ENCODE results near the gene SHISA9.

SHISA9 gene

DNA sequence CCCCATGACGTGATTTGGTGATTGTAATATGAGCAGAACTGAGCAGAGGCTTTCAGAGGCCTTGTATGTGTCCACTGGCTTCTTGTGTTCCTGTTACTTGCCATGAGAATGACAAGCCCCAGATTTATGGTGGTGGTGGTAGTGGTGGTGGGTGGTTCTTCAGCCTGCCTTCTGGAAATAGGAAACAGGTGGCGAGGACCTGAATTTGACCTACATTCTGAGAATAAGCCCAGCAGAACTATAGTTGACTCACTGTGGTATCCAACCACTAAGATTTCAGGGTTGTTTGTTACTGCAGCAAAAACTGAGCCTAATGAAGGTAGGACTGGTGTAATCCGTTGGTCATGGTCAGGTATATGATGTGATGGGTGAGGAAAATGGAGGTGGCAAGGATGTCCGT, 93.0 kb downstream of the SHISA9 start:
- H3K4me3 ChIP-seq (ENCODE audit: low read depth, low read length), result no peak overlapping the region
- DNase-seq (ENCODE audit: low read depth), result no peak
- TF ChIP-seq POLR2A (IDR thresholded peaks at IDR 0.05; ENCODE audit: extremely low read depth, insufficient read length) (no peak), MYC (IDR thresholded peaks at IDR 0.05; ENCODE audit: low read depth, low read length) (no peak)
- TF ChIP-seq, protein P1, sequence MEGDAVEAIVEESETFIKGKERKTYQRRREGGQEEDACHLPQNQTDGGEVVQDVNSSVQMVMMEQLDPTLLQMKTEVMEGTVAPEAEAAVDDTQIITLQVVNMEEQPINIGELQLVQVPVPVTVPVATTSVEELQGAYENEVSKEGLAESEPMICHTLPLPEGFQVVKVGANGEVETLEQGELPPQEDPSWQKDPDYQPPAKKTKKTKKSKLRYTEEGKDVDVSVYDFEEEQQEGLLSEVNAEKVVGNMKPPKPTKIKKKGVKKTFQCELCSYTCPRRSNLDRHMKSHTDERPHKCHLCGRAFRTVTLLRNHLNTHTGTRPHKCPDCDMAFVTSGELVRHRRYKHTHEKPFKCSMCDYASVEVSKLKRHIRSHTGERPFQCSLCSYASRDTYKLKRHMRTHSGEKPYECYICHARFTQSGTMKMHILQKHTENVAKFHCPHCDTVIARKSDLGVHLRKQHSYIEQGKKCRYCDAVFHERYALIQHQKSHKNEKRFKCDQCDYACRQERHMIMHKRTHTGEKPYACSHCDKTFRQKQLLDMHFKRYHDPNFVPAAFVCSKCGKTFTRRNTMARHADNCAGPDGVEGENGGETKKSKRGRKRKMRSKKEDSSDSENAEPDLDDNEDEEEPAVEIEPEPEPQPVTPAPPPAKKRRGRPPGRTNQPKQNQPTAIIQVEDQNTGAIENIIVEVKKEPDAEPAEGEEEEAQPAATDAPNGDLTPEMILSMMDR (IDR thresholded peaks at IDR 0.05; ENCODE audit: low read depth, low read length), result no peak
- TF ChIP-seq, protein P2, sequence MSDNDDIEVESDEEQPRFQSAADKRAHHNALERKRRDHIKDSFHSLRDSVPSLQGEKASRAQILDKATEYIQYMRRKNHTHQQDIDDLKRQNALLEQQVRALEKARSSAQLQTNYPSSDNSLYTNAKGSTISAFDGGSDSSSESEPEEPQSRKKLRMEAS (IDR thresholded peaks at IDR 0.05; ENCODE audit: low read depth, low read length), result no peak

DNA sequence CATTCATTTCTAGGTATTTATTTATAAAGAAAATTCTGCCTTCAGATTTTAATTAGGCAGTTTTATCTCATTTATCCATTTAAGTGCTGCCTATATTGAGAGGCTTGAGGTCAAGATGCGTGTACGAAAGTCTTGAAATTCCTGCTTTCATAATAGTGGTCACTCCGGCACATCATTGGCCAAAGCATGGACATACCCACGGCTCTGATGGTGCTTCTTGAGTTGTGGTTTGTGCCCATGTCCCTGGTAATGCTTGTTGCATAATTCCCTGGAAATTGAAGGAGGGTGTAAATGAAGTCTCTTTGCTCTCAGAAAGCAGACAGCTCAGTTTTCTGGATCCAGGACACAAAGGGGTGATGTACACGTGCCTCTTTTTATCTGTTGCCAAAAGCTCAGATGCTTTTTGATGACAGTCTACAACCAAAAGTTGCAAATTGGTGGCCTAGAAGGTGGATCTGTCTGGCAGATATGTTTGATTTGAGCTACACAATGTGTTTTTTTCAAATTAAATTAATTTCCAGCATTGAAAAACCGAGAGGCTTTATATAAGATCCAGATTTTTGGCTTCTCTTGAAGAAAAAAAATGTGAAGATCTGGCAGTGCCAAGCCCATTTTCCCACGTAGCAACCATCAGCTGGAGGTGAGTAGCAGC, 94.4 kb downstream of the SHISA9 start:
- TF ChIP-seq, protein P2 (IDR thresholded peaks at IDR 0.05; ENCODE audit: low read depth, low read length), result no peak
- no peak for TF ChIP-seq MYC (IDR thresholded peaks at IDR 0.05; ENCODE audit: low read depth, low read length)
- TF ChIP-seq POLR2A (IDR thresholded peaks at IDR 0.05; ENCODE audit: extremely low read depth, insufficient read length), result no peak
- TF ChIP-seq, protein P1 (IDR thresholded peaks at IDR 0.05; ENCODE audit: low read depth, low read length), result no peak
- H3K4me3 ChIP-seq (ENCODE audit: low read depth, low read length), result no peak overlapping the region
- no peak for DNase-seq (ENCODE audit: low read depth)

DNA sequence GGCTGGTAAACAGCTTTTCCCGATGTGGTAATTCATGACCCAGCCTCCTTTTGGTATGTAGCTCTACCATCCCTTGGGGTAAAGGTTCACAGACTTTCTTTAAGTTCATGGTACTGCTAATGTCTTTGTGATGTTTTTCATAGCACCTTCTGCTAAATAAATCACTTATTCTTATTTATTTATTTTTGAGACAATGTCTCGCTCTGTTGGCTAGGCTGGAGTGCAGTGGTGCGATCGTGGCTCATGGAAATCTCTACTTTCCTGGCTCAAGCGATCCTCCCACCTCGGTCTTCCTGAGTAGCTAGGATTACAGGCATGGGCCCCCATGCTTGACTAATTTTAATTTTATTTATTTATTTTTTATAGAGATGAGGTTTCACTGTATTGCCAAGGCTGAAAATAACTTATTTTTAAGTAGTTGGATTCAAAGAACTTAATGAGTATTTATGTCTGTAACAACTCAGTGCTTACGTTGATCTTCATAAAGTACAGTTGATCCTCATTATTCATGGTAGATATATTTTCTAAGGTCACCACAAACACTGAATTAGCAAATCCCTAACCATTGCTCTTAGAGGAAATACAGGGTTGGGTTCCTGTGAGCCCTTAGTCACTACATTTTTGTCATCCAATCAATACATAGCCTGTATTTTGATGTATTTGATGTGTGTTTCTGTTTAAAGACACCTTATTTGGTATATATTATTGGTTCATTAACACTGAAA, 97.1 kb downstream of the SHISA9 start:
- no peak for DNase-seq (ENCODE audit: low read depth)
- TF ChIP-seq POLR2A (IDR thresholded peaks at IDR 0.05; ENCODE audit: extremely low read depth, insufficient read length) (no peak), MYC (IDR thresholded peaks at IDR 0.05; ENCODE audit: low read depth, low read length) (no peak)
- TF ChIP-seq, protein P2 (IDR thresholded peaks at IDR 0.05; ENCODE audit: low read depth, low read length), result no peak
- TF ChIP-seq, protein P1 (IDR thresholded peaks at IDR 0.05; ENCODE audit: low read depth, low read length), result no peak
- H3K4me3 ChIP-seq (ENCODE audit: low read depth, low read length), result no peak overlapping the region

DNA sequence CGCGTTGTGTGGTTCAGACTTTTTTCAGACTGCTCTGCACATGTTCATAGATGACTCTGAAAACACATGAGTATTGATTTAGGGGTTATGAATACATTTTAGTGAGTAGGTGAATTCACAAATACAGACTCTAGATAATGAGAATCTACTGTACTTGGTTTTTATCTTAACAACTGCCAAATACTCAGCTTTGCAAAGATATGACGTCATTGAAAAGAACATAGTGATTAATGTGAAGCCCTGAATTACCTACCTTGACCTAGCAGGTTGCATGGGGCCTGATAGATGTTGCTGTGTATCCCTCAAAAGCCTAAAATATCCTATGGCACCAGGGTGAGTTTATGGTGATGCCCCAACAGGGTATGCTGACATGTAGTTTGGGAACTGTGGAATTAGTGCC, 98.0 kb downstream of the SHISA9 start:
- TF ChIP-seq, protein P2 (IDR thresholded peaks at IDR 0.05; ENCODE audit: low read depth, low read length), result no peak
- no peak overlapping the region for H3K4me3 ChIP-seq (ENCODE audit: low read depth, low read length)
- no peak for DNase-seq (ENCODE audit: low read depth)

DNA sequence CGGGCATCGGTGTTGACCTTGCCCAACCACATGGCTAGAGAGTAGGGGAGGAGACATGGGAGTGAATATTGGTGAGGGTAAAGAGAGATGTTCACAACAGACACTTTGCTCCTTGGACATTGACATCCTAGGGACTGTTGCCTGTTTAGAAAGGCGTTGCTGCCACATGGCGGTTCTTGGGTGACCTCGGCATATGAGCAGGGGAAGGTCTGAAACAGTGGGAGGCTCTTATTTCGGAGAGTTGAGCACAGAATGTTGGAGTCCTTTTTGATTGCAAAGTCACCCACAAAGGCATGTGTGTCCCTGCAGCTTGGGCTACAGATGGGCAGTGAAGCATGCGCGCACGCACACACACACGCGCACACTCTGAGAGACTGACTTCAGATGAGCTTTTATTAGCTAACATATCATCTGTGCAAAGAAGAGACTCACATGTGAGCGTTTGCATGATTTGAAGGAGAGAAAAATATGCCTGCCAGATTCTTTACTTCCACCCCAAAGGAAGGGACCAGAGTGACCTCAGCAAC, 104.4 kb downstream of the SHISA9 start:
- TF ChIP-seq, protein P2 (IDR thresholded peaks at IDR 0.05; ENCODE audit: low read depth, low read length), result no peak
- TF ChIP-seq MYC (IDR thresholded peaks at IDR 0.05; ENCODE audit: low read depth, low read length) (no peak), POLR2A (IDR thresholded peaks at IDR 0.05; ENCODE audit: extremely low read depth, insufficient read length) (no peak)
- TF ChIP-seq, protein P1 (IDR thresholded peaks at IDR 0.05; ENCODE audit: low read depth, low read length), result no peak
- no peak for DNase-seq (ENCODE audit: low read depth)
- no peak overlapping the region for H3K4me3 ChIP-seq (ENCODE audit: low read depth, low read length)

DNA sequence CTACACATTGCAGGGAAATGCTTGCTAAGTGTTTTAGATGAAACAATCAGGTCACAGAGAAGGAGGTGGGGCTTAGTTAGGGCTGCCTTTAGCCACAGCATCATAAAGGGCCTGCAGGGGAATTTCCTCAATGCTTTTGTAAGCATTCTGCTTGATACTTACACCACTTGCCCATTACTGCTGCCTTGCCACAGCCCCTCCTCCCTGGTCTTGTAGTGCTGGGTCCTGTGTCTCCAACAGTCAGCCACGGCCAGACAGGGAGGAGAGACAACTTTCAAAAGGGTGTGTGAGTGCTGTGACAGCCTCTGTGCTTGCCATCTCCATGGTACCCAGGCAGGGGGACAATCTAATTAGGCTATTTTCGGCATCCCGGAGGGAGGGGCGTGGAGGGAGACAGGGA, 111.2 kb downstream of the SHISA9 start:
- no peak for DNase-seq (ENCODE audit: low read depth)
- TF ChIP-seq, protein P2 (IDR thresholded peaks at IDR 0.05; ENCODE audit: low read depth, low read length), result no peak
- TF ChIP-seq MYC (IDR thresholded peaks at IDR 0.05; ENCODE audit: low read depth, low read length), result no peak
- TF ChIP-seq POLR2A (IDR thresholded peaks at IDR 0.05; ENCODE audit: extremely low read depth, insufficient read length), result no peak
- TF ChIP-seq, protein P1 (IDR thresholded peaks at IDR 0.05; ENCODE audit: low read depth, low read length), result no peak
- no peak overlapping the region for H3K4me3 ChIP-seq (ENCODE audit: low read depth, low read length)

Data from NB4 (cell line).